Muscle of arm (tissue), 12 donors: ENCODE results near the gene FGF23. TPM values are rescaled to one million over a fixed set of nuclear protein-coding genes. Genes with fewer than 3 reads are reported as not detected.

Experiments used
- DNase-seq: peaks from one replicate; pipeline ENCODE4 v3.0.0-alpha.2; 2013
- polyA plus RNA-seq, 12 donors: library from polyadenylated mRNA; unstranded; fragments of 120-200 nt; gene quantifications; one replicate each; pipeline ENCODE4 v1.2.1, GENCODE V29; 2013; ENCODE audit not compliant: insufficient read length in 12 of 12

The FGF23 gene
- polyA plus RNA-seq, 12 donors, result 0.05 to 0.21 (median 0.13) TPM; not detected in 2

DNA sequence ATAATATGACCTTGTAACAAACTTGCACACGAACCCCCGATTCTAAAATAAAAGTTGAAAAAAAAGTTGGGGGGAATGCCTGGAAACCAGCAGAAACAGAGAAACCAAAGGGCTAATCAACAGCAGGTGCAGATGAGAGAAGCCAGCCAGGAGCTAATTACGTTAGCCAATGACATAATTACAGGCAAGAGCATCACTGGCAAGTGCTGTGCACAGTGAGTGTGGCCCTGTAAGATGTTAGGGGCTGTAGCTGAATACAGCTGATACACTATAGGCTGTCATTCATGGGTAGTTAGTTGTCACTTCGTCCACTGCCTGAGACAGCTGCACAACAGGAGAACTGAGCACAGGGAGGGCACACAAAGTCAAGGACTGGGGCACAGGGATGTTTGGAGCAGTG, 7.3 kb upstream of the FGF23 start:
- DNase-seq, result no peak

- no peak for DNase-seq
Measured at GRCh38 chr12:4383304-4383865, 3.9 kb upstream of the FGF23 start.

GRCh38 chr12:4380332-4380731, 820 bp upstream of the FGF23 start:
- DNase-seq, result no peak

- DNase-seq, result no peak
Measured at GRCh38 chr12:4378772-4379171, 740 bp downstream of the FGF23 start.

DNA sequence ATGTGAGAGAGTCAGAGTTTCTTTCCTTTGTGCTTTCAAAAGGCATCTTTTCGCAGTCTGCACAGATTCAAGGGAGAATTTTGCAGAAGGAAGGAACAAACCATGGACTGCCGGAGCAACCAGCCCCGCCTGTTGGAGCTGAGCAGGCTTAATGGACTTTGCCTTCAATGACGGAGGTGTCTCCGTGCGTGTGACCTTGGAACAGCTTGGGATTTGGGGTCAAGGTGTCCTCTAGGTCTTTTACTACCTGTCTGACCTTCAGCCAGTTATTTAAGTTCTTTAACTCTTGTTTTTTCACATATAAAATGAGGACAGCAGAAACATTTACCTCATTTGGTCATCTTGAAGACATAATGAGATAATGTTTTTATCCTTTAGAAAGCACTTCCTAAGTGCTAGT, 4.1 kb downstream of the FGF23 start:
- no peak for DNase-seq

- no peak for DNase-seq
Measured at GRCh38 chr12:4372653-4373052, 6.9 kb downstream of the FGF23 start.

DNA sequence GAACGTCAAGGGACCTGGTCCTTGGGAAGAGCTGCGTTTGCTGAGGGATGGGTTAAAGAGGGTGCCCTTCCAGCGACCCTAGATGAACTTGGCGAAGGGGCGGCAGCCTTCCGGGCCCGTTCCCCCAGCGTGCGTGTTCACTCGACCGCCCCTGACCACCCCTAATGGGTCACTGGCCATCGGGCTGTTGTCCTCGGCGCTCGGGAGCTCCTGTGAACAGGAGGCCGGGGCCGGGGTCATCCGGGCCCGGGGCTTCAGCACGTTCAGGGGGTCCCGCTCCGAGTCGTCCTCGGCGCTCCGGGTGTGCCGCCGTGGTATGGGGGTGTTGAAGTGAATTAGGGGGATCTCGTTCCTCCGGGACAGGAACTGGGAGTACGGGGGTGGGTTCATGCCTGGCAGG, 9.2 kb downstream of the FGF23 start:
- DNase-seq, result no peak

- DNase-seq, result no peak
Measured at GRCh38 chr12:4369548-4369947, 10.0 kb downstream of the FGF23 start.

- no peak for DNase-seq
Measured at GRCh38 chr12:4366090-4366489, 13.4 kb downstream of the FGF23 start.

GRCh38 chr12:4356041-4356327, 23.5 kb downstream of the FGF23 start:
- no peak for DNase-seq

DNA sequence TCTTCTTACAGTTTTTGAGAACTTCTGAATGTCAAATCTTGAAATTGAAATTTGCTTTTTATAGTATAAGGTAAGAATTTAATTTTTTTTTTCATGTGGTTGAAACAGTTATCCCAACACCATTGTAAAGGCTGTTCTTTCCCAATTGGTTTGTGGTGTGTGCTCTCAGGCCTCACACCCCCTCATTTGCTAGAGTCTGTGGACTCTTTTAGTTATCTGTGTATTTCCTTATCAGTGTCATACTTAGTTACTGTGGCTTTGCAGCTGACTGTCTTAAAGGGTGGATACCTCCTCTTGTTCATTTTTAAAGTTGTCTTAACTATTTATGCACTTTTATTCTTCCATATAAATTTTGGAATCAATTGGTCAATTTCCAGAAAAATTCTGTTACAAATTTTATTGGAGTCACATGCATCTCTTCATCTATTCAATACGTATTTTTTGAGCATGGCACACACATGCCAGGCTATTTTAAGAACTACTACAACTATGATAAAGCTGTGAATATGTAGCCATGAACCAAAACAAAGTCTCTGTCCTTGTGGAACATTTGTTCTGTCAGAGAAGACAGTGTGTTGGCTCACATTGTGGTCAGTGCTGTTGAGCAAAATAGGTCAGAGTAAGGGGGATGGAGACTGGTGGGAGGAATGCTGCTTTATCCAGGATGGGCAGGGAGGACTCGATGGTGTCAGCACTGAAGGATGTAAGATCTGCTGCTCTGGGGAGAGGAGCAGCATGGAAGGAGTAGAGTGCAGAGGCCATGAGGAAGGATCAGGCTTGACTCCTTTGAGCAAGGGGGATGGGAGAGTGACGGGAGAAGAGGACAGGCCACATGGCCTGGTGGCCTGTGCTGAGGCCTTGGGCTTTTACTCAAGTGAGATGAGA, 24.1 kb downstream of the FGF23 start:
- no peak for DNase-seq

DNA sequence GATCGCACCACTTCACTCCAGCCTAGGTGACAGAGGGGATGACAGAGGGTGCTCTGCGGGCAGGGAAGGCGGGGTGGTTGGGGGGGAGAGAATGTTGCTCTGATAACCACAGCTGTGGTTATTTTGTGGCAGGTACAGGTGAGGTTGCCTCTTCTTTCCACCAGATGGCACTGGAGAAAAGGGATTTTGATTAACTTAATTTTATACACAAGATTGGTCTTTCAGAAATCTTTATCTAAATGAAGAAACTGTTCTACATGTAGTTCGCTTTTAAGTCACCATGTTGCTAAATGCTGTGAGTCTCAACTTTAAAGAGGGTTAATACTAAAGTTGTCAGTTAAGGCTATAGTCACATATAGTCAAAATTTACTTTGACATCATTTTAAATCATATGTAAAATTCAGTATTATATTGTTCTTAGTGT, 25.7 kb downstream of the FGF23 start:
- no peak for DNase-seq

DNA sequence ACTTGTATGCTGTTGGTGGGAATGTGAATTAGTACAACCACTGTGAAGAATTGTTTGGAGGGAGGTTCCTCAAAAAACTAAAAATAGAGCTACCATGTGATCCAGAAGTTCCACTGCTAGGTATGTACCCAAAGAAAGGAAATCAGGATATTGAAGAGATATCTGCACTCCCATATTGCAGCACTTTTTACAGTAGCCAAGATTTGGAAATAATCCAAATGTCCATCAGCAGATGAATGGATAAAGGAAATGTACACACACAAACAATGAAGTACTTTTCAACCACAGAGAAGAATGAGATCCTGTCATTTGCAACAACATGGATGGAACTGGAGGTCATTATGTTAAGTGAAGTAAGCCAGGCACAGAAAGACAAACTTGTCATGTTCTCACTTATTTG, 32.6 kb downstream of the FGF23 start:
- DNase-seq, result no peak

DNA sequence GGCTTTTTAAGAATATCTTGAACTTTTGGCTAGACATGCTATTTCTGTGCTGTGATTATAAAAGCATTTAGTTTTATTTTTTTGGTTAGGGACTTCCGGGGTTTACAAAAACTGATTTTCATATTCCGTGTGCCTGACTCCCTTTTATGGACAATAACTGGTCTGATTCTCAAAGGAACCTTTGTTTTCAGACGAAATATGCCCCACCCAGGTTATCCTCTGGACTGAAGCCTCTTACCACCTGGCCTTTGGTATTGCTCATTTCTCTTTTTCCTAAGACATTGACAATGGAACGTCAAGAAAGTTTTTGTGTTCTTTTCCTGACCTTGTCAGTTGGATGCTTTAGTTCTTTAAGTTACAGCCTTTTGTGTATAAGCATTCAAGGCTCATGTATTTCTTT, 47.7 kb downstream of the FGF23 start:
- DNase-seq, result no peak

DNA sequence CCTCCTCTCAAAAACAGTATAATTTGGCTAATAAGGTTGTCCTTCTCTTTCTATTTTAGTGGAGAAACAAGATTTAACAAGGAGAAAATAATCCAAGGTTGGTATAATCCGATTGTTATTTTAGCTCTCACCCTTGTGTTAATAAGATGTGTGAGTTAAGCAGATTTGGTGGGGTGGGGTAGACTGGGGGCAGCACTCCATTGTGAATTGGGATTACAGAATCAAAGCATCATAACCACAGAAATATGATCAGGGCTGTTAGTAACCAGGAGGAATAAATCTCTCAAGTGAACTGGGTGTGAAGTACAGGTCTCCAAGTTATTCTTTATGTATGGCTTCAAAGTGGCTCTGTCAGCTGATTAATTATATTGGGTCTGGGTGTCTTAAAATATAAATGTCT, 48.3 kb downstream of the FGF23 start:
- no peak for DNase-seq

DNA sequence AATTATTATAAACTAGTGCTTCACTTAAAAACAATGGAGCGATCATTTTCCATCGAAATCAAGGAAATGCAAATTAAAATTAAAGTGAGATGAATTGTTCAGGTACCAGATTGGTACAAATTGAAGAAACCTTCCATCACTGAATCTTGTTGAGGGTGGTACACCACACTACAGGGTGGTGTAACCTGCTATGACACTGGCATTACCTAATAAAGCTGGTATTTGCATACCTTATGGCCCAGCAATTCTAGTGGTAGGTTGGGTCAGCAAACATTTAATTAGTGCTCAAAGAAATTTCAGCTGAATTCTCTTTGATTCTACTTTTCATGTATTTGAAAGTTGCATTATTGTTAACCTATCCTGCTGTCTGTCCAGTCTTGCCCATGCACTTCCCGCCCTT, 49.3 kb downstream of the FGF23 start:
- no peak for DNase-seq

DNA sequence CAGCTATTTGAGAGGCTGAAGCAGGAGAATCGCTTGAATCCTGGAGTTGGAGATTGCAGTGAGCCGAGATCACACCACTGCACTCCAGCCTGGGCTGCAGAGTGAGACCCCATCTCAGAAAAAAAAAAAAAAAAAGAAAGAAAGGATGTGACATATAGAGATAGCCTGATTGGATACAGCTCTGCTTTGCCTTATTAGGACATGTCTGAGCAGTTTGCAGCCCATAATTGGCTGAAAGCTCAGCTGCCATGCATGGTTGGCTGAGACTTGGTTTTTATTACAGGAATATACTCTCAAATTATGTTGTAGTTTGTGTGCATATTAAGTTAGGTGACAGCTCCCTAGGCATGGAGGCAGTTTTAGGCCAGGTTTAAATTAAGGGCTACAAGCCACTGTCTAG, 52.2 kb downstream of the FGF23 start:
- no peak for DNase-seq

DNA sequence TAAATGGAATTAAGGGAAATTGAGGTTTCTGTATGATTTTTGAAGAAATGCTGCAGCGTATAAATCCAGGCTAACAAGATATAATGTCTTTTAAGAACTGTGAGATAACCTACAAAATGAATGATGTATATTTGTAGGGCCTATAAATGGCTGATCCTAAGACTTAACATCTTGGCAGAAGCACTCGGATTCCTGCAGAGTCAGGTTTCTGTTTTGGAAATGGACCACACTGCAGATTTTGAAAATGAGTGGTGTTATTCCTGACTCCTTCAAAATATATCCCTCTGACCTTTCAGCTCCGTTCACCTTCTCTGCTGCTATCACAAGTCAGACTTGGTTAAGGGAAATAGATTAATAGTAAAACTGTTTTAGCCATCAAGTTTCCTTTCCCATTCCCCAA, 53.5 kb downstream of the FGF23 start:
- DNase-seq, result no peak

- no peak for DNase-seq
Measured at GRCh38 chr12:4324366-4324765, 55.1 kb downstream of the FGF23 start.

DNA sequence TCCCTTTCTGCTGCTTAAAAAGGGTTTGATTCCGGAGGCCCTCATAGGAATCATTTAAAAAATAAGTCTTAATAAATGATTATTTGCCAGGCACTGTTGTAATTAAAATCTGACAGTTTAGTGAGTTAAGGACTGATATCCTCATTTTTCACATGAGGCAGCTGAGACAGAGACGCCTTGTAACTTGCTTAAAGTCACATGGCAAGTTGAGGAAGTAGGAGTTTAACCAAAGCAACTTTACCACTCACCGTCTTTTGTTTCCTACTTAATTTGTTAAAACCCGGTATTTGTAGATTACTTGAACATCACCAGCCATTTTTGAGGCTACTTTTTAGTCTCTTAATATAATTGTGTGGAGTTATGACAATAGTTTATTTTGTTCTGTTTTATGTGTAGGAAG, 56.1 kb downstream of the FGF23 start:
- DNase-seq, result no peak

DNA sequence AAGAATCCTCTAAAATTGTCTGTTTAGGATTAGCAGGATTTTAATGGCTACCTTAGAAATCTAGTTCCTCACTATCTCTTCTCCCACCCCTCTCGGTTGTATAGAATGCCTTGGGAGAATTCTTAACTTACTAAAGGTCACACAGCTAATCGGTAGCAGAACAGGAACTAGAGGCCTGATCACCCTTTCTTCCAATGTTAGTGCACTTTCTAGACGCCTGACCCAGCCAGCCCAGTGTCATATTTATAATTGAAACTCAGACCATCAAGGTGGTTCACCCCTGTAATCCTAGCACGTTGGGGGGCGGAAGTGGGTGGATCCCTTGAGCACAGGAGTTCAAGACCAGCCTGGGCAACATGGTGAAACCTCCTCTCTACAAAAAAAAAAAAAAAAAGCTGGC, 56.8 kb downstream of the FGF23 start:
- no peak for DNase-seq

- DNase-seq, result peak; percentile 91
Measured at GRCh38 chr12:4320853-4321701, 58.4 kb downstream of the FGF23 start, which contains the start of gene TIGAR. TSS of gene TIGAR (plus strand) at chr12:4321213. CDS start at chr12:4321272, 59 bp downstream.

- DNase-seq, result no peak
Measured at GRCh38 chr12:4320497-4320852, 59.0 kb downstream of the FGF23 start.
